GM12874 (cell line): ENCODE results near the gene TBC1D4.

Experiments
- TF ChIP-seq, protein P1 (sequence below): IDR thresholded peaks from 2 replicates; pipeline ENCODE4 v1.5.1; 2011; ENCODE audit warnings: low read depth, mild to moderate bottlenecking, control low read depth, low read length, moderate library complexity; ENCODE audit not compliant: insufficient read depth

The TBC1D4 gene

DNA sequence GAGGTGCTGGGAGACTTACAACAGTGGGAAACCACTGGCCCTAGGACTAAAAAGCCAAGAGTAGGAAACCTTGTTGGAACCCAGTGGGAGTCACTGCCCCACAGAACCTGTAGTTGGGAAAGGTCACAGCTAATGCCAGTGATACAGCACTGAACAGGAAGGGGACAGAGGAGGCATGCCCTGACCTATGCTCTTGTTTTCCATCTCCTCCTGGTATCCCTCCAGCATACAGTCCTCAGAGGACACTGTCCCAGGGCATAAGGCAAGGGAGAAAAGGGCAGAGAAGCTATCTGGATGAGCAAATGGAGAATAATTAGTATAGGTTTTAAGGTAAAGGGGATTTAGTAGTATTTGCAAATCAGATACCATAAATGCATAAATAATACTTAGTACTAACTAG lies 11.2 kb upstream of the TBC1D4 start:
- TF ChIP-seq, protein P1, sequence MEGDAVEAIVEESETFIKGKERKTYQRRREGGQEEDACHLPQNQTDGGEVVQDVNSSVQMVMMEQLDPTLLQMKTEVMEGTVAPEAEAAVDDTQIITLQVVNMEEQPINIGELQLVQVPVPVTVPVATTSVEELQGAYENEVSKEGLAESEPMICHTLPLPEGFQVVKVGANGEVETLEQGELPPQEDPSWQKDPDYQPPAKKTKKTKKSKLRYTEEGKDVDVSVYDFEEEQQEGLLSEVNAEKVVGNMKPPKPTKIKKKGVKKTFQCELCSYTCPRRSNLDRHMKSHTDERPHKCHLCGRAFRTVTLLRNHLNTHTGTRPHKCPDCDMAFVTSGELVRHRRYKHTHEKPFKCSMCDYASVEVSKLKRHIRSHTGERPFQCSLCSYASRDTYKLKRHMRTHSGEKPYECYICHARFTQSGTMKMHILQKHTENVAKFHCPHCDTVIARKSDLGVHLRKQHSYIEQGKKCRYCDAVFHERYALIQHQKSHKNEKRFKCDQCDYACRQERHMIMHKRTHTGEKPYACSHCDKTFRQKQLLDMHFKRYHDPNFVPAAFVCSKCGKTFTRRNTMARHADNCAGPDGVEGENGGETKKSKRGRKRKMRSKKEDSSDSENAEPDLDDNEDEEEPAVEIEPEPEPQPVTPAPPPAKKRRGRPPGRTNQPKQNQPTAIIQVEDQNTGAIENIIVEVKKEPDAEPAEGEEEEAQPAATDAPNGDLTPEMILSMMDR: no peak

DNA sequence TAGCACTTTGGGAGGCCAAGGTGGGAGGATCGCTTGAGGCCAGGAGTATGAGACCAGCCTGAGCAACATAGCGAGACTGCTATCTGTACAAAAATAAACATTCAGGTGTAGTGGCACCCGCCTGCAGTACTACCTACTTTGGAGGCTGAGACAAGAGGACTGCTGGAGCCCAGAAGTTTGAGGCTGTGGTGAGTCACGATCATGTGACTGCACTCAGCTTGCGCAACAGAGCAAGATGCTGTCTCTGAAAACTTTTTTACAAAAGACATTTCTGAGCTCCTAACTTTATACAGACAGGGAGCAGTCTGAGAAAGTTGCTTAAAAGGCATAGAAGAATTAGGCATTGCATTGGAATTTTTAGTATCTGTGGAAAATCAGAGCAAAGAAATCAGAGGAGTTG lies 10.4 kb upstream of the TBC1D4 start:
- TF ChIP-seq, protein P1: no peak

DNA sequence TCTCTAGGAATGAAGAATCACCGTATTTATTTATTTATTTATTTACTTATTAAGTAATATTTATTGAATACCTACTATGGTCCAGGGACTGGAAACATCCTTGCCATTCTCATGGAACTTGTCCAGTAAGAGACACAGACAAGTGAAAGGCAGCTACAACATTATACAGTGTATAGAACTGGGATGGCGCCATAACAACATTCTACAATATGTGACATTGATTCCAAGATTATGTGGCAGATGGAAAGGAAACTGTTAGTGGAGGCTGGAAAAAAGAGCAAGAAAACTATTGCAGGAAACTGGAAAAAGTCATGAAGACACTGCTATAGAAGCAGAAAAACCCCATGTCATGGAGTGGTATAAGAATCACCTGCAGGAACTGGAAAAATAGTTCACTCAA lies 9.4 kb upstream of the TBC1D4 start:
- TF ChIP-seq, protein P1: no peak

DNA sequence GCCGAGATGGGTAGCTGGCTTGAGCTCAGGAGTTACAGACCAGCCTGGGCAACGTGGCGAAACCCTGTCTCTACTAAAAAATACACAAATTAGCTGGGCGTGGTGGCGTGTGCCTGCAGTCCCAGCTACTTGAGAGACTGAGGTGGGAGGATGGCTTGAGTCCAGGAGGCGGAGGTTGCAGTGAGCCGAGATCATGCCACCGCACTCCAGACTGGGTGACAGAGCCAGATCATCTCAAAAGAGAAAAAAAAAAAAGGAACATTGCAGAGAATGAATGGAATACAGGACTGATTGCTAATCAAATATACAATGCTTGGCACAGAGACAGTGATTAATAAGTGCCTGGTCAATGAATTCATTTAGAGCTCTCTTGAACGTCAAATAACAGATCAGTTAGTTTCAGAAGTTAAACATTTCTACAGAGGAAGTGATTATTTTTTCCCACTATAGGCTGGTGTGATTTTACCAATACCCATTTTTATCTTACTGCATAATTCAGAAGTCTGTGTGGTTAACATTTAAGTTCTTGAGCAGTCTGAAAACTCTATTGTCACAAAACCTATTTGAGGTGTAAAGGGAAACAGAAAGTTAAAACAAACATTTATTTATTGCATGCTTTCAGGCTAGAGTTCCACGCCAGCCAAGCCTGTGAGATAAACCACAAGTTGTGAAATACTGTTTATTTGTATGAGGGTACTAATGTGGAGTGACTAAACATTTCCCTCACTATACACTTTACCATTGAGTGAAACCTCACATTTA lies 7.7 kb upstream of the TBC1D4 start:
- TF ChIP-seq, protein P1: no peak

DNA sequence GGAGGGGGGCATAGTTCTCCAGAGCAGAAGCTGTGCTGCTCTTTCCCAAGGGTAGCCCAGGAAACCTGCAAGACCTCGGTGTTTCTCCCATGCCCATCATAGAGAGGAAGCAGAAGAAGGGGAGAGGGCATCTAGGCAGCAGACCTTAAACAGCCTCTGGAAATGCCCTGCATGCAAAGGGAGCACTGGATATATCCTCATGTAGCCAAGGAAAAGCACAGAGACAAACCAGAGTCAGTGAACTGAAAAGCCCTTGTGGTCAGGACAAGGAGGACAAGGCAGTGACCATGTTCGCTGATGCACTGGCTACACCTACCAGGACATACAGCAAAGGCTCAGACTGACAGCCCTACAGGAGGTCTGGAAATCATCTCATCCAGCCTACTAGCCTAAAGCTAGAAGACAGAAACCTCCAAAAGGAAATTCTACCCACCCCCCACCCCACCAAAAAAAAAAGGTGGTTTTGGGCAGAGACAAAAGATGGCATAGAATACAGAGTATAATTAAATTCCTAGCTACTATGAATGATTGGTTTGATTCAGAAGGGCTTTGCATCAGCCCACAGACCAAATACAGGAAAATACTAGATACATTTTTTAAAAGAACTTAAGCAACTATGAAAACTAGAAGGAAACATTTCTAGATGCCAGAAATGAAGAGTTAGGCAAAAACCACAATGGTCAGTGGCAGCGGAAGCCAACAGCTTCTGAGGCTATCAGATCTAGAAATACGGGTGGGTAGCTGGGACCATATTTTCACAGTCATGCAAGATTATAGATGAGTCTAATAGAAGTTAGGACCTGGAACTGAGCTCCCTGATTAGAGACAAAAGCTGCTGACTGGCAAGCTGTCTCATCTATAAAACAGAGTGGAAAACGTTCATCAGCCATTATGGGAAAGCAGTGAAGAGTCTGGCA lies 4.4 kb upstream of the TBC1D4 start:
- TF ChIP-seq, protein P1: no peak

DNA sequence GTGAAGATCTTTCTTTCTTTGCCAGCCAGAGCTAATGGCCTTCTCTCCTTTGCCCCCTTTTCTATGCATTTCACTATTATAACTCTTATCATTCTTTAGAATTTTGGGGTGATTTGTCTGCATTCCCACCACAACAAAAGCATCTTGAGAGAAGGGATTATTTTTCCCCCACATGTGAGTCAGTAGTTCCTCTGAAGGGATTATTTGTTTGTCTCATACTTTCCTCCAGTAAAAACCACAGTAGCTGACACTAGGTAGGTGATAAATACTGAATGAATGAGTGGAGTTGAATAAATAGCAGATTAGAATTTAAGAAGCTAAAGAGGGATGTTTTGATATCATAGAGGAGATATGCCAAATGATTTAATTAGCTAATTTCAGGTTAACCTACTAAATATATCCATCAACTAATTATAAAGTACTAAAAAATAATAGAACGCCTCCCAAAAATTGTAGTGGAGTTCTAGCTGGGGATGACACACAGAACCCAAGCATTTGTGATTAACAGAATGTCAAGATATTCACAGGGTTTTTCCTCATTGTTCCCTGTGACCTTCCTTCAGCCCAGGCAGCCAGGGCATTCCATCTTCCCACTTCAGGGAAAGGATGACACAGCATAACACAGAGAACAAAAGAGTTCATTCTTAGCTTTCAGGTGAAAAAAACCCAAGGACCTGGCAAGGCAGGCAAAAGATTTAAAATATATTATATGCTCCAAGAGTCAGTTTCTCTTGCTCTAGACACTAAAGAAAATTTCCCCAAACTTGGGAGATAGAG lies 3.5 kb upstream of the TBC1D4 start:
- TF ChIP-seq, protein P1: no peak

DNA sequence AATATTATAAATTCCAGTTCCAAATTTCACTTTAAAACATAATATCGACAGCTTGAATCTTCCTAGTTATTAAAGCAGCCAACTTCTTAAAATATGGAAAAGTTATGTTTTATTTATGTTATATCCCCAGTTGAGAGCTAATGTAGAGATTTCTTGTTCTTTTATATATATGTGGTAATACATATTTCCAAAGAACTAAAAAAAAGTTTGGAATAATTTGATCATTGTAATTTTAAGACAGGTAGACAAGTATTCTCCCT lies 781 bp upstream of the TBC1D4 start:
- TF ChIP-seq, protein P1: no peak
